K562 (cell line): ENCODE results near the gene SART1. TPM values are rescaled to one million over a fixed set of nuclear protein-coding genes. Genes with fewer than 3 reads are reported as not detected.

Source experiments
- ATAC-seq: fragments of 200-7000 bp; cut with Tn5 transposase; 3 replicates; pipeline ENCODE4 v1.9.1; 2020; ENCODE audit warnings: moderate library complexity
- BruUV-seq: library from RNA; stranded (reverse); fragments of 400-500 nt; replicated peaks from 2 replicates; lab custom pipeline; 2021; lab: Mats Ljungman, UMichigan
- CTCF ChIA-PET: fragments of 300-600 bp; formaldehyde crosslinking; extraction: SDS; loops from one replicate; lab custom pipeline; 2021; ENCODE audit warnings: low intra/inter-chr PET ratio; lab: Yijun Ruan, JAX
- POLR2A ChIA-PET: fragments of 300-600, 350-650 bp; sonication (Branson Sonifier 250); formaldehyde crosslinking; extraction: SDS; loops from one replicate; lab custom pipeline; 2021; ENCODE audit warnings: antibody characterized with exemption, inconsistent platforms; lab: Yijun Ruan, JAX
- DNase-seq, 4 experiments: peaks; one replicate each; pipeline versions ENCODE4 v3.0.0 to v3.0.0-alpha.2; 2011 to 2018; ENCODE audit warnings: low spot score in 3 of 4, mixed read lengths in 3 of 4; ENCODE audit errors: extremely low read depth in 1 of 4
- FAIRE-seq: peaks from 2 replicates; lab custom pipeline; 2011; peaks lifted over from hg19 to GRCh38; lab: Jason Lieb, UNC
- H2AFZ ChIP-seq: 2 replicates; pipeline ENCODE4 v1.6.0; 2011; ENCODE audit warnings: low read depth, low read length, control low read depth, inconsistent platforms
- H3K27ac ChIP-seq: fragments of 200-600 bp; 3 replicates; pipeline ENCODE4 v1.8.0; 2011; ENCODE audit warnings: low read depth, mild to moderate bottlenecking, control low read depth, inconsistent platforms, low read length, moderate library complexity, mixed read lengths; ENCODE audit errors: extremely low read depth
- H3K27me3 ChIP-seq, 2 experiments: fragments of 300-600 bp in 1 of 2; 2 replicates in 1 of 2; 3 replicates in 1 of 2; pipeline versions ENCODE4 v1.6.0 to v1.8.0; 2011; ENCODE audit warnings: inconsistent platforms in 2 of 2, low read length in 2 of 2, mild to moderate bottlenecking in 1 of 2, mixed read lengths in 1 of 2, moderate library complexity in 1 of 2; ENCODE audit not compliant: control insufficient read depth in 2 of 2, insufficient read depth in 2 of 2
- H3K36me3 ChIP-seq: fragments of 300-600 bp; 3 replicates; pipeline ENCODE4 v1.8.0; 2011; ENCODE audit warnings: mild to moderate bottlenecking, low read length, inconsistent platforms; ENCODE audit not compliant: control insufficient read depth, insufficient read depth
- H3K4me1 ChIP-seq, 2 experiments: fragments of 200-600 bp in 1 of 2; replicated peaks in 1 of 2; 2 replicates in 1 of 2; 3 replicates in 1 of 2; pipeline versions ENCODE4 v1.5.1 to v1.8.0; 2011; ENCODE audit warnings: inconsistent platforms in 2 of 2, low read length in 2 of 2, mild to moderate bottlenecking in 1 of 2, mixed read lengths in 1 of 2, moderate library complexity in 1 of 2; ENCODE audit not compliant: control insufficient read depth in 2 of 2, insufficient read depth in 2 of 2
- H3K4me2 ChIP-seq: 2 replicates; pipeline ENCODE4 v1.6.1; 2011; ENCODE audit warnings: low read length, control low read depth, inconsistent platforms, mixed read lengths; ENCODE audit not compliant: insufficient read depth
- H3K4me3 ChIP-seq: fragments of 200-600 bp; sonication (generic), shearing (Covaris generic); 2 replicates; pipeline ENCODE4 v1.5.1; 2016; ENCODE audit warnings: control low read depth, inconsistent platforms
- H3K79me2 ChIP-seq: fragments of 200-600 bp; 3 replicates; pipeline ENCODE4 v1.8.0; 2011; ENCODE audit warnings: low read length, inconsistent platforms; ENCODE audit not compliant: control insufficient read depth, insufficient read depth
- H3K9ac ChIP-seq, 2 experiments: 2 replicates each; pipeline versions ENCODE4 v1.6.0 to v1.6.1; 2011; ENCODE audit warnings: low read depth in 2 of 2, low read length in 2 of 2, control low read depth in 1 of 2, inconsistent platforms in 1 of 2, mild to moderate bottlenecking in 1 of 2, mixed read lengths in 1 of 2; ENCODE audit not compliant: insufficient read depth in 1 of 2
- H3K9me1 ChIP-seq: one replicate; pipeline ENCODE4 v1.6.0; 2011; ENCODE audit warnings: inconsistent platforms, mild to moderate bottlenecking, low read length, moderate library complexity; ENCODE audit not compliant: control insufficient read depth, insufficient read depth
- H3K9me3 ChIP-seq: replicated peaks from 2 replicates; pipeline ENCODE4 v1.5.1; 2011; ENCODE audit warnings: low read depth, low read length, inconsistent platforms; ENCODE audit not compliant: control insufficient read depth, insufficient read depth
- H4K20me1 ChIP-seq: replicated peaks from 2 replicates; pipeline ENCODE4 v1.6.1; 2011; ENCODE audit warnings: low read length, inconsistent platforms, mixed read lengths; ENCODE audit not compliant: control insufficient read depth, insufficient read depth
- FOXP1 ChIP-seq: sonication (generic); formaldehyde crosslinking; IDR thresholded peaks from 2 replicates; pipeline ENCODE4 v1.8.0; 2022; ENCODE audit warnings: mild to moderate bottlenecking, missing genetic modification reagents
- POLR2AphosphoS5 ChIP-seq: IDR thresholded peaks from 2 replicates; pipeline ENCODE4 v1.6.1; 2011; ENCODE audit warnings: mild to moderate bottlenecking, low read depth, low read length, moderate library complexity; ENCODE audit not compliant: control insufficient read depth, insufficient read depth
- POLR2G ChIP-seq: fragments of 200-400 bp; formaldehyde crosslinking; IDR thresholded peaks from 2 replicates; pipeline ENCODE4 v1.6.1; 2017; ENCODE audit warnings: low read depth, mild to moderate bottlenecking, antibody characterized with exemption, low read length, moderate library complexity
- RBFOX2 ChIP-seq: fragments of 200-400 bp; formaldehyde crosslinking; IDR thresholded peaks from 2 replicates; pipeline ENCODE4 v1.6.1; 2017; ENCODE audit warnings: low read depth, mild to moderate bottlenecking, low read length, moderate library complexity
- RBM22 ChIP-seq: fragments of 200-400 bp; formaldehyde crosslinking; IDR thresholded peaks from 2 replicates; pipeline ENCODE4 v1.6.1; 2018; ENCODE audit warnings: low read length, low read depth; ENCODE audit not compliant: poor library complexity, severe bottlenecking
- ZNF133 ChIP-seq: fragments of 250-450 bp; sonication (Bioruptor Pico); IDR thresholded peaks from 2 replicates; pipeline ENCODE4 v1.4.0; 2020; ENCODE audit warnings: mild to moderate bottlenecking
- WGBS: fragments of 100-300 bp; shearing (Covaris generic); methylation state at CpG from one replicate; pipeline ENCODE4 v1.1.6; 2016; ENCODE audit warnings: low coverage, mixed read lengths; ENCODE audit not compliant: insufficient coverage; ENCODE audit errors: missing lambda C conversion rate; 5-methylcytosine and 5-hydroxymethylcytosine counted together
- in situ Hi-C: fragments of 300-500 bp; cut with MboI; formaldehyde crosslinking; loops from 4 replicates; pipeline ENCODE4 v1.15.0; 2018; ENCODE audit warnings: inconsistent platforms, mixed read lengths
- intact Hi-C: fragments of 100-400 bp; cut with micrococcal nuclease; formaldehyde crosslinking; loops from 2 replicates; pipeline ENCODE4 v1.14.2; 2022
- polyA plus RNA-seq, 8 experiments: library from polyadenylated mRNA; depleted of rRNA in 4 of 8; stranded (reverse) in 5 of 8; unstranded in 3 of 8; fragments of >200 nt; fragmentation: Nextera tagmentation in 2 of 8; fragmentation: Illumina TruSeq in 1 of 8; extraction: Ambion mirVana in 2 of 8; extraction: Trizol in 1 of 8; gene quantifications; 2 replicates each; pipeline versions ENCODE4 v1.2.1 to v1.2.3, GENCODE V29; 2011 to 2014; ENCODE audit warnings: inconsistent platforms in 1 of 8, missing spikeins in 1 of 8
- total RNA-seq, 7 experiments: library from RNA; depleted of rRNA in 6 of 7; stranded (reverse); fragments of >200 nt in 6 of 7; fragmentation: Illumina TruSeq in 2 of 7; extraction: Trizol in 2 of 7; gene quantifications; 2 replicates each; pipeline versions ENCODE4 v1.2.1 to v1.2.3, GENCODE V29; 2011 to 2021; ENCODE audit warnings: low replicate concordance in 1 of 7
- TF ChIP-seq, protein P1 (sequence below): fragments of 450-650 bp; IDR thresholded peaks from 2 replicates; pipeline ENCODE4 v1.6.1; 2016; ENCODE audit warnings: low read depth

Gene SART1
- total and polyA plus RNA-seq, 9 of the 15 experiments (the other 6 are each of a cell fraction or from before 2014, with no cell fraction given) = 4.8 to 84.1 (median 31.7) TPM

DNA sequence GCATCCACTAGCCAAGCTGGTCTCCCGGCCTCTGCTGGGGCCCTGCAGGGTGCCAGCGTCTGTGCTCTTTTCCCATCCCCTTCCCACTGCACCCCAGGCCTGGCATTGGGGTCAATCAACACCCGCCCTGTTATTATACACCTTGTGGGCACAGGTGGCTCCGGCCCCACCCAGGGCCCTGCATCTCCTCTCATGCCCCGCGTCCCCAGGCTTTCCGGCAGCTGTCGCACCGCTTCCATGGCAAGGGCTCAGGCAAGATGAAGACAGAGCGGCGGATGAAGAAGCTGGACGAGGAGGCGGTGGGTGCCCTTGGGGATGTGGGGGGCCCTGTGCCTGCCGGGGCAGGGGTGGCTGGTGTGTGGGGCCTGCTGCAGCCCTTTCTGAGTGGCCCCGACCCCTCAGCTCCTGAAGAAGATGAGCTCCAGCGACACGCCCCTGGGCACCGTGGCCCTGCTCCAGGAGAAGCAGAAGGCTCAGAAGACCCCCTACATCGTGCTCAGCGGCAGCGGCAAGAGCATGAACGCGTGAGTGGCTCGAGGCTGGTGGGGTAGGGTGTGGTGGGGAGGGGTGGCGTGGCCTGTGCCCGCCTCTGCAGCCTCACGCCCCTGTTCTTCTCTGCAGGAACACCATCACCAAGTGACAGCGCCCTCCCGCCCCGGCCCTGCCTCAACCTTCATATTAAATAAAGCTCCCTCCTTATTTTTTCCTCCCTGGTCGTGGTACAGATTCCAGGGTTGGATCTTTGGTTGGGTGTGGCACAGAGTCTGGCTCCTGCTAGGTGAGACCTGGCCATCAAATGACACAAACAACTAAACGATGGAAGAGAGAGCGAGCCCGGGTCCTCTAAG is 17.1 kb downstream of the SART1 start:
- H2AFZ ChIP-seq = no peak overlapping the region
- H3K27me3 ChIP-seq = no peaks in the 10 kb centered on the region
- FAIRE-seq (no peak), ATAC-seq (no peak), DNase-seq (no peak)
- H3K4me1 ChIP-seq = peaks cover 0 to 26% of the 10 kb centered on the region in 2 experiments; a peak in 2 of 5 replicates
- no peak overlapping the region for H3K27ac ChIP-seq
- peaks cover 41% of the 10 kb centered on the region; the same call in 2 of the 3 replicates for H3K36me3 ChIP-seq
- H3K9ac ChIP-seq = 0 out of 4 replicates have a peak overlapping the region, but pooled peaks of 1 of the 2 experiments have one; percentile 32
- TF ChIP-seq FOXP1 (CRISPR knock-in tag) (no peak), POLR2AphosphoS5 (0 out of 2 replicates have a peak, but pooled peaks have one; percentile 7), POLR2G (peak; percentile 39; the same call in 1 of the 2 replicates), ZNF133 (CRISPR knock-in tag) (no peak), RBFOX2 (peak; percentile 50), RBM22 (peak; percentile 53)
- TF ChIP-seq, protein P1, sequence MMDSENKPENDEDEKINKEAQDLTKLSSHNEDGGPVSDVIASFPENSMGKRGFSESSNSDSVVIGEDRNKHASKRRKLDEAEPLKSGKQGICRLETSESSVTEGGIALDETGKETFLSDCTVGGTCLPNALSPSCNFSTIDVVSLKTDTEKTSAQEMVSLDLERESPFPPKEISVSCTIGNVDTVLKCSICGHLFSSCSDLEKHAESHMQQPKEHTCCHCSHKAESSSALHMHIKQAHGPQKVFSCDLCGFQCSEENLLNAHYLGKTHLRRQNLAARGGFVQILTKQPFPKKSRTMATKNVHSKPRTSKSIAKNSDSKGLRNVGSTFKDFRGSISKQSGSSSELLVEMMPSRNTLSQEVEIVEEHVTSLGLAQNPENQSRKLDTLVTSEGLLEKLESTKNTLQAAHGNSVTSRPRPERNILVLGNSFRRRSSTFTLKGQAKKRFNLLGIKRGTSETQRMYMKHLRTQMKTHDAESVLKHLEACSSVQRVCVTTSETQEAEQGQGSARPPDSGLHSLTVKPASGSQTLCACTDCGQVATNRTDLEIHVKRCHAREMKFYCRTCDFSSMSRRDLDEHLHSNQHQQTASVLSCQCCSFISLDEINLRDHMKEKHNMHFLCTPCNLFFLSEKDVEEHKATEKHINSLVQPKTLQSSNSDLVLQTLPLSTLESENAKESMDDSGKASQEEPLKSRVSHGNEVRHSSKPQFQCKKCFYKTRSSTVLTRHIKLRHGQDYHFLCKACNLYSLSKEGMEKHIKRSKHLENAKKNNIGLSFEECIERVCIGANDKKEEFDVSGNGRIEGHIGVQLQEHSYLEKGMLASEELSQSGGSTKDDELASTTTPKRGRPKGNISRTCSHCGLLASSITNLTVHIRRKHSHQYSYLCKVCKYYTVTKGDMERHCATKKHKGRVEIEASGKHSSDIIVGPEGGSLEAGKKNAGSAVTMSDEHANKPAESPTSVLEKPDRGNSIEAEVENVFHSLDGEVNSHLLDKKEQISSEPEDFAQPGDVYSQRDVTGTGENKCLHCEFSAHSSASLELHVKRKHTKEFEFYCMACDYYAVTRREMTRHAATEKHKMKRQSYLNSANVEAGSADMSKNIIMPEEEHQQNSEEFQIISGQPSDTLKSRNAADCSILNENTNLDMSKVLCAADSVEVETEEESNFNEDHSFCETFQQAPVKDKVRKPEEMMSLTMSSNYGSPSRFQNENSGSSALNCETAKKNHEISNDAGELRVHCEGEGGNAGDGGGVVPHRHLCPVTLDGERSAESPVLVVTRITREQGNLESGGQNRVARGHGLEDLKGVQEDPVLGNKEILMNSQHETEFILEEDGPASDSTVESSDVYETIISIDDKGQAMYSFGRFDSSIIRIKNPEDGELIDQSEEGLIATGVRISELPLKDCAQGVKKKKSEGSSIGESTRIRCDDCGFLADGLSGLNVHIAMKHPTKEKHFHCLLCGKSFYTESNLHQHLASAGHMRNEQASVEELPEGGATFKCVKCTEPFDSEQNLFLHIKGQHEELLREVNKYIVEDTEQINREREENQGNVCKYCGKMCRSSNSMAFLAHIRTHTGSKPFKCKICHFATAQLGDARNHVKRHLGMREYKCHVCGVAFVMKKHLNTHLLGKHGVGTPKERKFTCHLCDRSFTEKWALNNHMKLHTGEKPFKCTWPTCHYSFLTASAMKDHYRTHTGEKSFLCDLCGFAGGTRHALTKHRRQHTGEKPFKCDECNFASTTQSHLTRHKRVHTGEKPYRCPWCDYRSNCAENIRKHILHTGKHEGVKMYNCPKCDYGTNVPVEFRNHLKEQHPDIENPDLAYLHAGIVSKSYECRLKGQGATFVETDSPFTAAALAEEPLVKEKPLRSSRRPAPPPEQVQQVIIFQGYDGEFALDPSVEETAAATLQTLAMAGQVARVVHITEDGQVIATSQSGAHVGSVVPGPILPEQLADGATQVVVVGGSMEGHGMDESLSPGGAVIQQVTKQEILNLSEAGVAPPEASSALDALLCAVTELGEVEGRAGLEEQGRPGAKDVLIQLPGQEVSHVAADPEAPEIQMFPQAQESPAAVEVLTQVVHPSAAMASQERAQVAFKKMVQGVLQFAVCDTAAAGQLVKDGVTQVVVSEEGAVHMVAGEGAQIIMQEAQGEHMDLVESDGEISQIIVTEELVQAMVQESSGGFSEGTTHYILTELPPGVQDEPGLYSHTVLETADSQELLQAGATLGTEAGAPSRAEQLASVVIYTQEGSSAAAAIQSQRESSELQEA = no peak
- in situ Hi-C loops (no loop called here), intact Hi-C loops (no loop called here)
- H3K4me3 ChIP-seq = no peak overlapping the region
- CTCF ChIA-PET = no interaction called here
- POLR2A ChIA-PET = interaction anchor here (0.5 to 1.0 kb wide), 4 partner anchors 77 to 133 kb away, joined by 3 to 4 read pairs (median 3); no protein-coding TSS in a partner anchor
- H3K79me2 ChIP-seq = no peaks in the 10 kb centered on the region
- BruUV-seq = no TSS peak
- H4K20me1 ChIP-seq = no peaks in the 10 kb centered on the region
- H3K9me1 ChIP-seq = no peaks in the 10 kb centered on the region
- no peaks in the 10 kb centered on the region for H3K9me3 ChIP-seq
- 93% methylated on average over 23 of the region's 34 CpGs for WGBS
- no peak overlapping the region for H3K4me2 ChIP-seq
